Muscle of back (tissue), 13 donors: ENCODE data around the gene COL20A1. TPM values are rescaled to one million over a fixed set of nuclear protein-coding genes. Genes with fewer than 3 reads are reported as not detected.
"Not testable (repeated sequence)": the region's sequence is repeated elsewhere in the genome, so short reads cannot be mapped to it uniquely, and the experiment has no call there.

Experiments
- DNase-seq, 3 donors: peaks; one replicate each; pipeline versions ENCODE4 v3.0.0 to v3.0.0-alpha.2; 2013
- long read RNA-seq, 9 donors: transcript quantifications; one replicate each; lab custom pipeline, GENCODE V29; 2026
- polyA plus RNA-seq, 10 donors: library from polyadenylated mRNA; unstranded; fragments of 120-200 nt; gene quantifications; one replicate each; pipeline ENCODE4 v1.2.1, GENCODE V29; 2013; ENCODE audit not compliant: insufficient read length in 10 of 10

COL20A1 gene
- 10 to 100 TPM in 2 of 10 donors, 1 to 10 TPM in 8; 4.2 to 17.0 (median 8.0) TPM for polyA plus RNA-seq
- long read RNA-seq, donor 1: 0 reads
- long read RNA-seq, donor 2: 0 reads
- long read RNA-seq, donor 3: 0 reads
- long read RNA-seq, donor 4: 0 reads
- long read RNA-seq, donor 5: 0 reads
- long read RNA-seq, donor 6, partial matches to known transcripts: 0 of 1 reads
- long read RNA-seq, donor 6, other reads (novel, unspliced or antisense): 0 of 1 reads
- long read RNA-seq, donor 7: 0 reads
- long read RNA-seq, donor 8: 0 reads
- long read RNA-seq, donor 9: 0 reads

DNA sequence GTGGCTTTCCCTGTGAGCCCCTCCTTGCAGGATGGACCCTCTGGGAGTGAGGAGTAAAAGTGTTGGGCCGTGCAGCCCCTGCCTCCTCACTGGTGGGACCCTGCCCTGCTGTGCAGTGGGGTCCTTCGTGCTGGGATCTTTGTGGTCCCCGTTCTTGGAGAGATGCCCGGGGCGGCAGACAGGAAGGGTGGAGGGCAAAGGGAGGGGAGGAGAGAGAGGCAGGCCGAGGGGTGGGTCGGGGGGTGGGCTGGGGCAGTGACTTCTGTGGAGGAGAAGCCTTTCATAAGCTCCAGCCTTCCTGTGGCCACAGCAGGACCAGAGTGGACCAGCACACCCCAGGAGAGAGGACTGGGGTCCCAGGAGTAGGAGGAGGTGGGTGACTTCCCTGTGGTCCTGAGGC is at the start of gene COL20A1:
COL20A1 (plus strand) TSS at position 283 of the 400 bp plus-strand sequence. CDS start 1,922 bp downstream, outside the sequence.
- no peak for DNase-seq

DNA sequence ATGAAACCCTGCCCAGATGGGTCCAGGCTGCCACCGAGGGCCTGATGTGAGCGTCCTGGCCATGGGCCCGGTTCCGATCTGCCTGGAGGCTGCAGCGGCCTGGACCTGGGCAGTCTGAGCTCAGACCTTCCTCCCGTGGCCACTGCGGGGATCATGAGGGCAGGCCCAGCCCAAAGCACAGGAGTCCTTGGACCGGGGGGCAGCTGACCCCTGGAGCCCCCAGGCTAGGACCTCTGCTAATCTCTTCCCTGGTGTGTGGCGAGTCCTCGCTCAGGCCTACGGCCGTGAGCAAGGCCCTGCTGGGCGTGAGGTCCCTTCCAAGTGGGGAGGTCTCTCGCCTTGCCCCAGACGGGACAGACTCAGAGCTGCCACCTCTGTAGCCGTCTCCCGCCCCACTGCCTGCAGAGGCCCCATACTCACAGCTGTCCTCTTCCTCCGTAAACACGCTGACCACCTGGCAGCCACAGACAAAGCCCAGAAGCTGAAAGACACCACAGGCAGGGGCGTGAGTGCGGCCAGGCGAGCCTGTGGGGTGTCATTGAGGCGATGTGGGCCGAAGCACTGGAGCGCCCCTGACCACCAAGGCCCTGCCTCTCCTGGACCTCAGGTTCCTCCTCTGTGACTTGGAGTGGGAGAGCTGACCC is 49.3 kb upstream of the COL20A1 start:
- no peak for DNase-seq

DNA sequence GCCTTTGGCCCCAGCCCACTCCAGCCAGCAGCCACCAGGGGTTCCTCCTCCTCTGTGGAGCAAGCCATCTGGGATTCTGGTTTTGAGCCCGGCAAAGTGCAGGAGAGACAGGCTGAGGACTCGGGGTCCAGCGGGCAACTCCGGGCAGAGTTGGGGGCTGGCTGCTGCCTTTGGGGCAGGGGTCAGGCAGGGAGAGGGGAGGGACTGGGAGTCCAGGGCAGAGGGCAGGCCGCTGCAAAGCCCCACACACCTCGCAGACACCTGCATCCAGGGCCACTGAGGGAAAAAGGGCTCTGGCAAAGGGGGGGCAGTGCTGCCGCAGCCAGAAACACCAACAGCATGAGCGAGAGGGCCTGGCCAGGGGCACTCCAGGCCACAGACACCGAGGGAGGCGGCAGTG is 48.5 kb upstream of the COL20A1 start:
- no peak for DNase-seq

DNA sequence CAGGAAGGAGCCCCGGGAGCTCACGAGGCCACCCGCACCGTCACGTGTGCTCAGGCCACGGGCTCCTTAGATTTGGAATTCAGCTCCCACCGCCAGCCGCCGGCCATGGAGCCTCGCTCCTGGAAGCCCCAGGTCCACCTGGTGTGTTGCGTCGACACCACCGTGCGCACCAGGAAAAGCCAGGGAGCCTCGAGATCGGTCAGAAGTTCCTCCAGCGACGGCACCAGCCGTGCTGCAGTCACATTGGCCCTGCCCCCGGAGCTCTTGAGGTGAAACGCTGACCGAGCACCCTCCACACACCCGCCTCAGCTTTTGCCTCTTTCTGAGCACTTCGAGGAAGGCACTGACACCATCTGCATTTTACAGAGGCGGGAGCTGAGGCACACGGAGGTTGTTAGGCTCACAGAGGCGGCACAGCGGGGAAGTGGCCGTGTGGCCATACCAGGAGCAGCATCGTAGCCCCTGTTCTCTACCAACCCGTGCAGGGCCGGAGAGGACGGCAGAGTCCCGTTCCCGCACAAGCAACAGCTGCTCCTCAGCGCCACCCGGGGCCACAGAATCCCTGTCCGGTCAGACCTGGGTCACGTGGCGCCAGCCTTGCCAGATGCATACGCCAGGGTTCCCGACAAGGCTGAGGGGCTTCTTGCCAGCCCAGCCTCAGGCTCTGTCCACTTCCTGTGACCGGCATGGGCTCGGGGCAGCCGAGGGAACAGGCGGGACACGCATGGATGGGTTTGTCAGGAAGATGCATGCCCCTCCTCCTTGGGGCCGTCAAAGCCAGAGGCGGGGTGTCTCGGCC is 46.3 kb upstream of the COL20A1 start:
- DNase-seq: no peak

DNA sequence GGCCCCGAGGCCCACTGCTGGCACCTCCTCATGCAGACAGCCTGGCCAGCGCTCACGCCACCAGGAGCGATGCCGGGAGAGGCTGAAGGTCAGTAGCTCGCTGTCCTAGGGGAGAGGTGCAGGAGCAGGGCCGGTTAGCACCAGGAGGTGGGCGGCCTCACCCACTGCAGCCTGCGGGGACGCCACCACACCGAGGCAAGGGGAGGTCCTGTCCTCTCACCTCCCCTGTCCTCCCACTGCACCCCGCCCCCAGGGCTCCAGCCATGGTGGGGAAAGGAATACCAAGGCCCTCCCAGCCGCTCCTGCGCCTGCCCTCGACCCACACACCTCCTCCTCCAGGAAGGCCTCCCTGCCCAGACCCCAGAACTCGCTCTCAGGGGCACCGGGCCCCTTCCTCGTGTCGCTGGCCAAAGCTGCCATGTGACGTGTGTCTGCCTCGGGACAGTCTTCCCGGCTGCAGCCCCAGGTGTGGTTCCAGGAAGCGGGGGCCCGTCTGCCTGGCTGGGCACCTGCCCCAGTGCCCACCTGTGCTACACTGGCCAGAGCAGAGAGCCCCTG is 45.2 kb upstream of the COL20A1 start:
- no peak for DNase-seq

DNA sequence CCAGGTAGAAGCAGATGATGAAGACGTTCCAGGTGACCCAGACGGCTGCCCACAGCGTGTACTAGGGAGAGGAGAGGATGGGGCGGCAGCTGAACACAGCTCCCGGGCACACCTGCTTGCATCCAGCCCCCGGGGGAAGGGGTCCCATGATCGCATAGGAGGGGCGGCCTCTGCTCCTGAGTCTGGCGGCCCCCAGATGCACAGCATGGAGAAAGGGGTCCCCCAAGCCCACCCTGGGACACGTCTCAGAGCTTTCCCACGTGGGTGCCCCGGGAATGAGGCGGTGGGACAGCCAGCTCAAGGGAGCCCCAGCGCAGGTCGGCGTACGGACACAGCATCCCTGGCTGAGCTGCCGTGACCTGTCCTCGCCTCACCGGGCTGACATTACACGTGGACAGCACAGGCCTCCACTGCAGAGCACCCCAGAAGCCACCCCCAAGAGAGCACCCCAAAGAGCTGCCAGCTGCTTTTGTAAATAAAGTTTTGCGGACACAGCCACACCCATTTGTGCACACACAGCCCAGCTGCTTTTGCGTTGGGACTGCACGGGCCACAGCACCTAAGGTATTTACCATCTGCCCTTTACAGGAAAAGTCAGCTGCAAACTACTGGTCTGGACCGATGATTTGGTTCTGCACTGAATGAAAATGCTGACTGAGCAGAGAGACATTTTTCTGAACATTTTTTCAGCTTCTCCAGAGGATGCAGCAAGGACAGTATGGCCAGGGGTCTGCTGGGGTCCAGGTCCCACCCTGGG is 44.0 kb upstream of the COL20A1 start:
- DNase-seq: no peak

DNA sequence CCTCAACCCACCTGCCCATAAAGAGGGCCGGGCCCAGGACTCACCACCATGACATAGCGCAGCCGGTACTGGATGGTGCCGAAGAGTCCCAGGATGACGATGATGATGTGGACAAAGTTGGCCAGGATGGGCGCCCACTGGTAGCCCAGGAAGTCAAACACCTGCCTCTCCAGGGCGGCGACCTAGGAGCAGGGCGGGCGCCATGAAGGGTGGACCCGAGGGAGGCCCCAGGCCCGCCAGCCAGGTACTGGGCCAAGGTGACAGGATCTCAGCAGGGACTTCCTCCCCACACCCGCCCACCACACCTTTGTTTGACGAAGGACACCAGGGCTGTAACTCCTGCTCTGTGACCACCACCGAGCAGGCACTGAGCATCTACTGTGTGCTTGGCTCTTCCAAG is 43.1 kb upstream of the COL20A1 start:
- no peak for DNase-seq

DNA sequence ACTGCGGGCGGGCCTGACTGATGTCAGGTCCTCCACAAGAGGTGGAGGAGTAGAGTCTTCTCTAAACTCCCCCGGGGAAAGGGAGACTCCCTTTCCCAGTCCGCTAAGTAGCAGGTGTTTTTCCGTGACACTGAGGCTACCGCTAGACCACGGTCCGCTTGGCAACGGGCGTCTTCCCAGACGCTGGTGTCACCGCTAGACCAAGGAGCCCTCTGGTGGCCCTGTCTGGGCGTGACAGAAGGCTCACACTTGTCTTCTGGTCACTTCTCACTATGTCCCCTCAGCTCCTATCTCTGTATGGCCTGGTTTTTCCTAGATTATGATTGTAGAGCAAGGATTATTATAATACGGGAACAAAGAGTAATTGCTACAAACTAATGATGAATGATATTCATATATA is 41.6 kb upstream of the COL20A1 start:
- not testable (repeated sequence) for DNase-seq

DNA sequence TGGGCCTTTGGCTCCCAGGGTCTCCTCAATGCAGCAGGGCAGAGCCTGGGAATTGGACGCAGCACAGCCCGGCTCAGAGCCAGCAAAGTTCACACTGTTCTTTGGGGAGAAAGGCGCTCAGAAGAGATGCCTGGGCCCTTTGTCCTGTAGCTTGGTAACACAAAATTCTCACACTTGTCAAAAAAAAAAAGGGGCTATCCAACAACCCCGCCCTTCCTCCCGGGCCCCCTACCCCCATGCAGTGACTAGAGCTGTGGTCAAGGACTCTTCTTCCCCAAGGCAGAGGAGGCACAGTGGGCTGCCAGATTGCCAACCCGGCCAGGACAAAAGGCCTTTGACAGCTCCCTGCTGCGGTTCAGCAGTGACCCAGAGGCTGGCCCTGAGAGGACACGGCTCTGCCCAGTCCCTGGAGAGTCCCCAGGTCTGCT is 40.7 kb upstream of the COL20A1 start:
- DNase-seq: no peak

DNA sequence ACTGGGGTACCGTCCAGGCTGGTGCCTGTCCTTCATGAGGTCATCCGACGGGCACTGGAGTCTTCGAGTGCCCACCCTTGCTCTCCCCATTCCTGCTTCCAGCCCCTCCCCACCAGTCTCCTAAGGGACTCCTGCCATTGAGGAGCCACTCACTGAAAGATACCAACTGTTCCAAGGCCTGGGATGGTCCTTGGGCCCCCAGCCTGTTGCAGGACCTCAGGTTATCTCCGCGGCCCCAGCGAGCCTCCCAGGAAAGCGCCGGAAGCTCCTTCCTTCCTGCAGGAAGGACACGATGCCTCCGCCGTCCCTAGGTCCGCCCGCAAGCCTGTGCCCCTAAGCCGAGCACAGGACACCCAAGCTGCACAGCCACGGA is 39.9 kb upstream of the COL20A1 start:
- DNase-seq: no peak

DNA sequence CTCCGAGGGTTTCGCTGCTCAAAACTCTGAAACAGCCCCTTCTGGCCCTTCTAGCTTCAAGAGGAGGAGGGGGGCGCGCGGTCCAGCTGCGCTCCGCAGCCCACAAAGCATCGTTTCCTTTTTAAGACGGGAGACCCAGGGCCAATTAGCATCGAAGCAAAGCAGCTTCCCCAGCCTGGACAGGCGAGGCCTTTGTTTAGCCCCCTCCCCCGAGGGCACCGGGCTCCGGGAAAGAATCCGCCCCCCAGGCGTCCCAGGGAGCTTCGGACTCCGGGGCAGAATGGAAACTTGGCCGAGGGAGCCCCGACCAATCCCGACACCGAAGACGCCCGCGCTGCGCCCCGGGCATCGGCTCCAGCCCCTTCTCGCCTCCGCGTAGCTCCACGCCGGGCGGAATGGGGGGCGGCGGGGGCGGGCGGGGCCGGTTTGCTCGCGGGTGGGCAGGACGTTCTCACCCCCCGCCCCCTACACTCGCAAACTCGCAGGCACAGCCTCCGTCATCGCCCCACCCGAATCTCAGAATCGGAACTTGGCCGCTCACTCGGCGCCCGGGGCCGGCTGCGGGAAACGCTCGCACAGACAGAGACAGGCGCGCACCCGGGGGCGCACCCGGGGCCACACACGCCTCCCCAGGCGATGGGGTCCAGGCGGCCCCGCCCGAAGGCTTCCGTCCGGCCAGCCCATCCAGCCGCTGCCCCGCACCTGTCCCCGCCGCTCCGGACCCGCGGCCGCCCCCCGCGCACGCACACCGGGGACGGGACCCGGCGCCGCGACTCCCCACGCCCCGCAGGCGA is 39.4 kb upstream of the COL20A1 start:
- DNase-seq: peak in 2 of 3 donors; percentile 51 to 84

DNA sequence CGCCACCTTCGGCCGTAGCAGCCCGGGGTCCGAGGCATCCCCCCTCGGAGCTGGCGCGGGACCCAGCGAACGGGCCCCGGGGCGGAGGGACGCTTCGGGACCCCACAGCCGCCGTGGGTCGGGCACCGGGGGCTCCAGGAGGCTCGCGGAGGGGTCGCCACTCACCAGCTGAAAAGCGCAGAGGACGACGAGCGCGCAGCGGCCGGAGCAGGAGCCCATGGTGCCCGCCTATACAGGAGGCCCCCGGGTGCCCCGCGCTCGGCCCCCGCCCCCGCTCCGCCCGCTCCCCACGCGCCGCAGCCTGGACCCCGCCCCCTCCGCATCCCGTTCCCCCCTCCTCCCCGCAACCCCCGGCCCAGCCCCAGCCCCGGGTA is 38.8 kb upstream of the COL20A1 start, which contains the start of gene NKAIN4:
NKAIN4 (minus strand) TSS at position 232 of the 374 bp plus-strand sequence; CDS start at position 219, 13 bp downstream.
- DNase-seq: no peak

DNA sequence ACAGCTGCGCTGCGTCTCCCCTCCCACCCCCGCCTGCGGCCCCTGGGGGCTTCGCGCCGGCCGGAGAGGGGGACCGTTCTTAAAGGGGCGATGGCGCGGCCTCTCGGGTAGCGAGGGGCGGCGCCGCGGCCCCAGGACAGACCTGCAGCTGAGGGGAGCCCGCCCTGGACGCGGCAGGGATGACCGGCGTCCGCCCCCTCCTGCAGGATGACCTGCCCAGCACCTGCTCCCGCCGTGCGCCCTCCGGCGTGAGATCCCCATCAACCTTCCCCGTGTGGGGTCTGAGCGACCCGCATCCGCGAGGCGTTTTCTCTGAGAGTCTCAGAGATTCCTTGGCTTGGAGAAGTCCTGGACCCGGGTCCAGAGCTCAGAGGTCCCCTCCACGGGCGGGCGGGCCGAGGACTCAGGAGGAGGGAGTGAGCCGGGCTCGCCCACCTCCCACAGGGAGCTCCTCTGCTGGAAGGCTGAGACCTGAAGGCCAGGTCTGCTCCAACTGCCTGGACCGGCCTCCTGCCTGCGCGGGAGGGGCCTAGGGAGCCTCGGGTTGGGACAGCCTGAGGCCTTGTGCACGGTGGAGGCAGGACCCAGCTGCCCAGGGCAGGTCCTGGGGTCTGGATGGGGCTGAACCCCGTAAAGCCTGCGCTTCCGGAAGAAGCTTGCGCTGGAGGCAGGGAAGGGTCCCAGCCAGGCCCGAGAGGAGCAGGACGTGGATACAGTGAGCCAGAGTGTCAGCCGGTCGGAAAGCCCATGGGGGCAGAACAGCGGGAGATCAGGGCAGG is 38.2 kb upstream of the COL20A1 start:
- DNase-seq: peak in 1 of 3 donors; percentile 77

DNA sequence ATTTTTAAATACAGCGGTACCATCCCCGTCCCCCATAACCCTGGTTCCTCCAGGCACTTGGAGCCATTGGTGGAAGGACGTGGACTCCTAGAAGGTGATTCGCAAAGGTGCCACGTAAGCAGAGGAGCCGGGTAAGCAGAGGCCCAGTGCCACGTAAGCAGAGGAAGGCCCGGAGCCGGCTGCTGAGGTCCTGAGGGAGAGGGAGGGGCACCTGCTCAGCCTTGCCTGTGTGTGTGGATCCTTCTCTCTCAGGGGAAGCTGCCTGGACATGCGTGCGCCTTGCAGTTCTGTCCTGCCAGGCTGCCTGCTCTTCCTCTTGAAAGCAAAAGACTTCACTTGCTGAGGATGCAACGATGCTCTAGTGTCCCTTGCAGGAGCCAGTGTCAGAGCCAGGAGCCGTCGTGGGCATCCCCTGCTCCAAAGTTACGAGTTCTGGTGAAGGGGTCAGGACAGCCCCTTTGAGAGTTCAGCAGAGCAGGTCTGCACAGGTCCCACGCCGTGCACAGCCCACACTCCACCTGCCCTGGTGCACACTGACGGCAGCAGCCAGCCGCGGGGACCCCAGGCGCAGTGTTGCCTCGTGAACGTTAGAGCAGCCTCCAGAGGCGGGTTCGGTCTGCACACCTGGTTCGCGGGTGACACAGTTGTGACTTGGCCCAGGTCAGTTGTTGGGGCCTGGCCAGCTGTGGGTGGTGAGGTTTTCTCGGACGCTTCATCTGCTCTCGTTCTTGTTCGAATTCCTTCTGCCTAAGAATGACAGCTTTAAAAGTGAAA is 36.9 kb upstream of the COL20A1 start:
- DNase-seq: no peak

DNA sequence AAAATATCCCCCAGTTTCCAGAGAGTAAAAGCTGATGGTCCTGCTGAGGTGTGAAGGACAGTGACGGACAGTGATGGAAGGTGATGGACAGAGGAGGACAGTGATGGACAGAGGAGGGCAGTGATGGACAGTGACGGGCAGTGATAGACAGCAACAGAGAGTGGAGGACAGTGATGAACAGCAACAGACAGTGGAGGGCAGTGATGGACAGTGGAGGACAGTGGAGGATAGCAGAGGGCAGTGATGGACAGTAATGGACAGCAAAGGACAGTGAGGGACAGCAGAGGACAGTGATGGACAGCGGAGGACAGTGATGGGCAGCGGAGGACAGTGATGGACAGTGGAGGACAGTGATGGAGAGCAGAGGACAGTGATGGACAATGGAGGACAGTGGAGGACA is 36.0 kb upstream of the COL20A1 start:
- no peak for DNase-seq

DNA sequence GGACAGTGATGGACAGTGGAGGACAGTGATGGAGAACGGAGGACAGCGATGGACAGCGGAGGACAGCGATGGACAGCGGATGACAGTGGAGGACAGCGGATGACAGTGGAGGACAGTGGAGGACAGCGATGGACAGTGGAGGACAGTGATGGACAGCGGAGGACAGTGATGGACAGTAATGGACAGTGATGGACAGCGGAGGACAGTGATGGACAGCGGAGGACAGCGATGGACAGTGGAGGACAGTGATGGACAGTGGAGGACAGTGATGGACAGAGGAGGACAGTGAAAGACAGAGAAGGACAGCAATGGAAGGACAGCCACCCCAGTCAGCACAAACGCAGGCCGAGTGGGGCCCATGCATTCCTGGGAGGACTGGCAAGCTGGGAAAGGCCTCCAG is 35.4 kb upstream of the COL20A1 start:
- DNase-seq: no peak

DNA sequence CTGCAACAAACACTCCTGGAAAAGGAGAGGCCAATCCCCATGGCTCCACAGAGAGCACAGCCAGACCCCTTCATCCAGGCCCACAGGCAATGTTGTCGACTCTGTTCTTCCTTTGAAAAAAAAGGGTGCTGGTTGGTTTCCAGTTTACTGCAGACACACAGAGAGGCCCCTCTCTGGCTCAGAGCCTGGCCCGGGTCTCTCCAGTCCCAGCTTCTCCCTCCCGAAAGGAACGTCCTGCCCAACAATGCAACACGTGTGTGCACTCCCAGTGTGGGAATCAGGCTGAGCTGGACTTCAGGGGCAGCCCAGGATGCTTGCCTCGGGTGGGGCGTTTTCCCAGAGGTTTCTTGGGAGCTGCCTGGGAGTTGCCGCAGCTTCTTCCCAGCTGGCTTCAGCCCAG is 34.2 kb upstream of the COL20A1 start:
- DNase-seq: peak in 2 of 3 donors; percentile 71 to 90

DNA sequence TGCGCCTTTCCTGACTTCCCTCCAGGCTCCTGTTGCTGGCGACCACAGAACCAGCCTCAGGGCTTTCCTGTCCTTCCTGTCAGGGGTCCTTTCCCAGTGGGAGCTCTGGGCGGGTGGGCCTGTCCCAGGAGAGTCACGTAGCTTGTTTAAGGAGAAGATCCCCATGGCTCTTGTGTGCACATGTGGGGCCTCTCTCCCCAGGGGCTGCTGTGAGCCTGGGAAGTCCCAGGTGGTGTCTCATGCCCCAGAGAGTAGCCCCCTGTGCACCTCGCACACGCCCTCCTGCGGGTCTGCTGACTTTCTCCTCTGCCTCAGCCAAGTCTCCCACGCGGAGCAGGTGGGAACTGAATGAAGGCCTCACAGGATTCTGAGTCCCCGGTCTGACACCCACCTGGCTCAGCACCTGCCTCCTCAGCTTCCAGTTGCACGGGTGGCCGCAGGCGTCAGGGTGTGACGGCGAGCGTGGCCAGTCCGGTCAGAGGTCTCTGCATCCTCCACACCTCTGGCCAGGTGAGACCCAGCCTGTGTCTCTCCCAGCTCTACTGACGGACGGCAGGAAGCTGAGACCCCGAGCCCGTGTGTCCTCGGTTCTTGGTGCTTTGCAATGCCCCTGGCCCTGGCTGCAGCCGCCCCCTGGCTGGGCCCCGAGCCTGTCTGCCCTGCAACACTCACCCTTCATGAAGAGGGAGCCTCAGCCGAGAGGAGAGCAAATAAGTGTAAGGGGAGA is 33.1 kb upstream of the COL20A1 start:
- DNase-seq: no peak
